GM12875 (cell line): ENCODE data around the gene SLAMF1.

Source experiments
- H3K4me3 ChIP-seq: one replicate; pipeline ENCODE4 v1.5.1; 2011; ENCODE audit warnings: low read depth, low read length, control low read depth
- CTCF ChIP-seq: IDR thresholded peaks from 2 replicates; pipeline ENCODE4 v1.5.1; 2011; ENCODE audit warnings: low read depth, mild to moderate bottlenecking, control low read depth, inconsistent platforms, low read length, moderate library complexity, borderline replicate concordance; ENCODE audit not compliant: insufficient read depth

SLAMF1 gene

DNA sequence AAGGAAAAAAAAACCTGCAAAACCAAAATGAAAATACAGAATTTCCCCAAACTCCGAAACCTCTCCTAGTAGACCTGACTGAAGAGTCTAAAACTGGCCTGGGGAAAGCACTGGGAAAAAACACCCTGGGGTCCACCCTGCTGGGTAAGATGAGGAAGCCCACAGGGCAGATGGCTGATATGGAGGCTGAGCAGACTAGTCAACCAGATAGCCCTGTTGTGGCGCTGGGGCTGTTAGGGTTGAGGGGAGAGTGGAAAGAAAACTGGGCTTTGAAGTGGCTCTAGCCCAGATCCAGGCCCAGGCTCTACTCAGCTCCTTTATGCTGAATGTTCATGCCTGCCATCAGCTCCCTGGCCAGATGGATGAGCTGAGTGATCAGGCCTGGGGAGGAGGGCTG is 6.8 kb upstream of the SLAMF1 start:
- TF ChIP-seq CTCF: no peak
- H3K4me3 ChIP-seq: no peak overlapping the region

GRCh38 chr1:160652924-160653619 is 6.2 kb upstream of the SLAMF1 start:
- H3K4me3 ChIP-seq: peak overlapping the region; percentile 44
- no peak for TF ChIP-seq CTCF

- peak overlapping the region; percentile 28 for H3K4me3 ChIP-seq
Observed at GRCh38 chr1:160652065-160652641, 5.3 kb upstream of the SLAMF1 start.

DNA sequence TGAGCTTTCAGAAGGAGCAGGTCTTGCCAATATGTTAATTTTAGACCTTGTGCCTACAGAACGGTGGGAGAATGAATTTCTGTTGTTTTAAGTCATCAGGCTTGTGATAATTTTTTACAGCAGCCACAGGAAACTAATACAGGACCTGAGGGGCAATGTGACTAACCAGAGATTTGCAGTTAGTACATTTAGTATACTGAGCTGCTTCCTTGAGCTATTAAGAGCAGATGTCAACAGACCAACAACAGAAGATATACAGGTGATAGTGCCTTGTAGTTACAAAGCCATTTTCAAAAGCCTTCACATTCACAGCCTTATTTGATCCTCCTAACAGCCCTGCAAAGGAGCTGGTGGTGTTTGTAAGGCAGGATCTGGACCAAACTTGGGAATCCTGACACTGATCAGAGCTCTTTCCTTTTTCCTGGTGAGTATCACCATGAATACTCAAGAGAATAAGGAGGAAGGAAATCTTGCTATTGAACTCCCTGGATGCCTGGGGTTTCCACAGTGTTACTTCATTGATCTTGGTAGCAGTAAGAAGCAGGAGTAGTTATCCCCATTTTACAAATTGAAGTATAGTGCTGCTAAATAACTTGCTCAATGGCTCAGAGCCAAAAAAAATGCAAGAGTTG is 4.7 kb upstream of the SLAMF1 start:
- no peak for TF ChIP-seq CTCF
- H3K4me3 ChIP-seq: no peak overlapping the region

- no peak for TF ChIP-seq CTCF
- peak overlapping the region; percentile 92 for H3K4me3 ChIP-seq
Observed at GRCh38 chr1:160647329-160647720, 481 bp upstream of the SLAMF1 start.

DNA sequence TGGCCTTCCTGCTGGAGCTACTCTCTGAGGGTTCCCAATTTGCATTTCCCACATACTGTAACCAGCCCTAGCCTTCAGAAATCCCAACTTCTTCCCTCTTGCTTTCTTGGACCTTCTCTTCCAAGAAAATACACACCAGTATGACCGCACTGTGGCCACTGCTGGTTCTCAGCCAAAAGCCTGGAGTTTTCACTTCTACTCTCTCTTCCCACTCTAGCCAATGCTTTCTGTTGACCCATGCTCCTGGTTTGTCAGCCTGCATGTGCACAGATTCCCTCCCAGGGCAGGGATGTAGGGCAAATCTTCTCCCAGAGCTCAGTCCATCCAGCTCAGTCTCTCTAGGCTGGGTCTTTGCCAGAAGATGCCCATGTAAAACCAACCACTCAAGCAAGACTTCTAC is 664 bp downstream of the SLAMF1 start:
- TF ChIP-seq CTCF: no peak
- H3K4me3 ChIP-seq: peak overlapping the region; percentile 92

DNA sequence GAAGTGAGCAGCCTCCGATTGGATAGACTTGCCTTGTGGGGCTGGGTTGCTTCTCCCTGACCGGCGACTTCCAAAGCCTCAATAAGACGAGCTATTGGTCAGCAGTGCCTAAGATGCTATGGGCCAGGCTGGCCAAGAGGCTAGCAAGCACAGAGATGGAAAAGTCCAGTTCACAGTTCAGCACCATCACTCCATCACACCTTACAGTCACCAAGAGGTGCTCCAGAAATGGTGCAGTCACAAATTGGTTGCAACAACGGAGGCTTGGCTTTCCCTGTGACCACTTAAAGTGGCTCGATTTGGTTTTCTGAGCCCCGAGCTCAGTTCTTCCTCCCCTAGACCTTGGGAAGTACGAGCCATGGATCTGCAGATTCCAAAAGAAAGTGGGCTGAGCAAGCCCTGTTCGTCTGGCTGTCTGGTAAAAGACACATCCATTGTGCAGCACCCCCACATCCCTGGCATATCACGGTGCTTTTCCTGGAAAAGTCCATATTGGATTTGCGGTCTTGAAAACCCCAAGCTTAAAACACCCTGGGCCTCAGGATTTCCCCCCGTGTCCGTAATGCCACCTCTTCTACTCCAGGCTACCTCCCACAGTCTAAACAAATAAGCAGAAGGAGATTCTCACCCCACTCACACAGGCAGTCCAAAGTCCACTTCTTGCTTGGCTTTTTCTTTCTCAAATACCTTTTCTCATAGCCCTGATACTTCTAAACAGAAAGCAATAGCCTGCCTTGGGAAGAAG is 1.3 kb downstream of the SLAMF1 start:
- H3K4me3 ChIP-seq: peak overlapping the region; percentile 92
- no peak for TF ChIP-seq CTCF
